HCT116 (cell line): Measurements from ENCODE around the gene RIMBP2.

Source experiments
- CEBPB ChIP-seq: IDR thresholded peaks from 2 replicates; pipeline ENCODE4 v1.6.1; 2012; ENCODE audit warnings: low read depth
- EGR1 ChIP-seq: IDR thresholded peaks from 2 replicates; pipeline ENCODE4 v1.6.1; 2012; ENCODE audit warnings: low read depth
- EZH2phosphoT487 ChIP-seq: fragments of 200-600 bp; IDR thresholded peaks from 2 replicates; pipeline ENCODE4 v1.6.1; 2018; ENCODE audit warnings: antibody characterized with exemption, borderline replicate concordance
- JUND ChIP-seq: IDR thresholded peaks from 2 replicates; pipeline ENCODE4 v1.6.1; 2012
- POLR2A ChIP-seq: IDR thresholded peaks from 2 replicates; pipeline ENCODE4 v1.7.0; 2011; ENCODE audit warnings: borderline replicate concordance; ENCODE audit not compliant: insufficient read depth, insufficient read length; ENCODE audit errors: extremely low read depth
- POLR2AphosphoS5 ChIP-seq: IDR thresholded peaks from 2 replicates; pipeline ENCODE4 v1.6.1; 2011; ENCODE audit warnings: mild to moderate bottlenecking, low read depth, low read length, moderate library complexity
- SIN3A ChIP-seq: IDR thresholded peaks from 2 replicates; pipeline ENCODE4 v1.6.1; 2012; ENCODE audit warnings: low read depth
- SP1 ChIP-seq: IDR thresholded peaks from 2 replicates; pipeline ENCODE4 v1.6.1; 2012; ENCODE audit warnings: low read depth
- TCF7L2 ChIP-seq: IDR thresholded peaks from 2 replicates; pipeline ENCODE4 v1.7.0; 2011; ENCODE audit warnings: borderline replicate concordance, inconsistent platforms; ENCODE audit not compliant: insufficient read depth, insufficient read length; ENCODE audit errors: extremely low read depth
- YY1 ChIP-seq: IDR thresholded peaks from 2 replicates; pipeline ENCODE4 v1.6.1; 2011; ENCODE audit warnings: low read length, low read depth, moderate library complexity, mild to moderate bottlenecking; ENCODE audit not compliant: insufficient replicate concordance; ENCODE audit errors: extremely low read depth
- TF ChIP-seq, protein P1 (sequence below), 3 experiments: fragments of 200-600 bp in 1 of 3; sonication (generic) in 1 of 3; IDR thresholded peaks in 2 of 3; conservative IDR thresholded peaks in 1 of 3; 2 replicates each; pipeline ENCODE4 v1.5.1; 2012 to 2017; ENCODE audit warnings: low read depth in 2 of 3, low read length in 2 of 3, antibody characterized with exemption in 1 of 3, borderline replicate concordance in 1 of 3, control low read depth in 1 of 3, mild to moderate bottlenecking in 1 of 3, mixed read lengths in 1 of 3, mixed run types in 1 of 3, moderate library complexity in 1 of 3; ENCODE audit not compliant: insufficient read depth in 1 of 3
- TF ChIP-seq, protein P2 (sequence below): IDR thresholded peaks from 2 replicates; pipeline ENCODE4 v1.6.1; 2012; ENCODE audit warnings: low read depth
- TF ChIP-seq, protein P3 (sequence below): IDR thresholded peaks from 2 replicates; pipeline ENCODE4 v1.6.1; 2012

DNA sequence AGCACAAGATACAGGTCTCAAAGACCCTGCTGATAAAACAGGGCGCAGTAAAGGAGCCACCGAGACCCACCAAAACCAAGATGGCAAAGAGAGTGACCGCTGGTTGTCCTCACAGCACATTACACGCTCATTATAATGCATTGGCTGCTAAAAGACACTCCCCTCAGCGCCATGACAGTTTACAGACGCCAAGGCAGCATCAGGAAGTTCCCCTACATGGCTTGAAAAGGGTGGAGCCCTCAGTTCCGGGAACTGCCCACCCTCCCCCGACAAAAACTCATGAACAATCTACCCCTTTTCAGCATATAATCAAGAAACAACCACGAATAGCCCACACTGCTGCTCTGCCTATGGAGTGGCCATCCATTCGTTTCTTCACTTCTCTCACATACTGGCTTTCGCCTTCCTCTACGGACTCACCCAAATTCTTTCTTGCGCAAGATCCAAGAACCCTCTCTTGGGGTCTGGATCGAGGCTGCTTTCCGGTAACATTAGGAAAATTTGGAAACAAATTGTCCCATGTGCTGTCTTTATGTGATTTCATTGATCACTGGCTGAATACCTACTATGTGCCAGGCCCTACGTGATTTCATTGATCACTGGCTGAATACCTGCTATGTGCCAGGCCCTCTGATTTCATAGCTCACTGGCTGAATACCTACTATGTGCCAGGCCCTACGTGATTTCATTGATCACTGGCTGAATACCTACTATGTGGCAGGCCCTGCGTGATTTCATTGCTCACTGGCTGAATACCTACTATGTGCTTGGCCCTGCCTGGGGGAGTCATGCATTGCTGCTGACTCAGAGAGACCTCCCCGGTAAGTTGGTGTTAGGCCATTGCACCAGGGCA is 252.1 kb downstream of the RIMBP2 start:
- TF ChIP-seq POLR2A (no peak), EGR1 (no peak), POLR2AphosphoS5 (no peak), CEBPB (no peak), EZH2phosphoT487 (no peak), JUND (no peak), TCF7L2 (no peak), SP1 (no peak), YY1 (no peak), SIN3A (no peak)
- TF ChIP-seq, protein P1, sequence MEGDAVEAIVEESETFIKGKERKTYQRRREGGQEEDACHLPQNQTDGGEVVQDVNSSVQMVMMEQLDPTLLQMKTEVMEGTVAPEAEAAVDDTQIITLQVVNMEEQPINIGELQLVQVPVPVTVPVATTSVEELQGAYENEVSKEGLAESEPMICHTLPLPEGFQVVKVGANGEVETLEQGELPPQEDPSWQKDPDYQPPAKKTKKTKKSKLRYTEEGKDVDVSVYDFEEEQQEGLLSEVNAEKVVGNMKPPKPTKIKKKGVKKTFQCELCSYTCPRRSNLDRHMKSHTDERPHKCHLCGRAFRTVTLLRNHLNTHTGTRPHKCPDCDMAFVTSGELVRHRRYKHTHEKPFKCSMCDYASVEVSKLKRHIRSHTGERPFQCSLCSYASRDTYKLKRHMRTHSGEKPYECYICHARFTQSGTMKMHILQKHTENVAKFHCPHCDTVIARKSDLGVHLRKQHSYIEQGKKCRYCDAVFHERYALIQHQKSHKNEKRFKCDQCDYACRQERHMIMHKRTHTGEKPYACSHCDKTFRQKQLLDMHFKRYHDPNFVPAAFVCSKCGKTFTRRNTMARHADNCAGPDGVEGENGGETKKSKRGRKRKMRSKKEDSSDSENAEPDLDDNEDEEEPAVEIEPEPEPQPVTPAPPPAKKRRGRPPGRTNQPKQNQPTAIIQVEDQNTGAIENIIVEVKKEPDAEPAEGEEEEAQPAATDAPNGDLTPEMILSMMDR (IDR thresholded peaks at IDR 0.05 in 2 of 3, conservative IDR thresholded peaks at IDR 0.05 in 1 of 3; ENCODE audit: borderline replicate concordance in 1 of 3, insufficient read depth in 1 of 3, low read depth in 2 of 3, low read length in 2 of 3), result no peak
- TF ChIP-seq, protein P2, sequence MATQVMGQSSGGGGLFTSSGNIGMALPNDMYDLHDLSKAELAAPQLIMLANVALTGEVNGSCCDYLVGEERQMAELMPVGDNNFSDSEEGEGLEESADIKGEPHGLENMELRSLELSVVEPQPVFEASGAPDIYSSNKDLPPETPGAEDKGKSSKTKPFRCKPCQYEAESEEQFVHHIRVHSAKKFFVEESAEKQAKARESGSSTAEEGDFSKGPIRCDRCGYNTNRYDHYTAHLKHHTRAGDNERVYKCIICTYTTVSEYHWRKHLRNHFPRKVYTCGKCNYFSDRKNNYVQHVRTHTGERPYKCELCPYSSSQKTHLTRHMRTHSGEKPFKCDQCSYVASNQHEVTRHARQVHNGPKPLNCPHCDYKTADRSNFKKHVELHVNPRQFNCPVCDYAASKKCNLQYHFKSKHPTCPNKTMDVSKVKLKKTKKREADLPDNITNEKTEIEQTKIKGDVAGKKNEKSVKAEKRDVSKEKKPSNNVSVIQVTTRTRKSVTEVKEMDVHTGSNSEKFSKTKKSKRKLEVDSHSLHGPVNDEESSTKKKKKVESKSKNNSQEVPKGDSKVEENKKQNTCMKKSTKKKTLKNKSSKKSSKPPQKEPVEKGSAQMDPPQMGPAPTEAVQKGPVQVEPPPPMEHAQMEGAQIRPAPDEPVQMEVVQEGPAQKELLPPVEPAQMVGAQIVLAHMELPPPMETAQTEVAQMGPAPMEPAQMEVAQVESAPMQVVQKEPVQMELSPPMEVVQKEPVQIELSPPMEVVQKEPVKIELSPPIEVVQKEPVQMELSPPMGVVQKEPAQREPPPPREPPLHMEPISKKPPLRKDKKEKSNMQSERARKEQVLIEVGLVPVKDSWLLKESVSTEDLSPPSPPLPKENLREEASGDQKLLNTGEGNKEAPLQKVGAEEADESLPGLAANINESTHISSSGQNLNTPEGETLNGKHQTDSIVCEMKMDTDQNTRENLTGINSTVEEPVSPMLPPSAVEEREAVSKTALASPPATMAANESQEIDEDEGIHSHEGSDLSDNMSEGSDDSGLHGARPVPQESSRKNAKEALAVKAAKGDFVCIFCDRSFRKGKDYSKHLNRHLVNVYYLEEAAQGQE, result no peak
- TF ChIP-seq, protein P3, sequence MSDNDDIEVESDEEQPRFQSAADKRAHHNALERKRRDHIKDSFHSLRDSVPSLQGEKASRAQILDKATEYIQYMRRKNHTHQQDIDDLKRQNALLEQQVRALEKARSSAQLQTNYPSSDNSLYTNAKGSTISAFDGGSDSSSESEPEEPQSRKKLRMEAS, result no peak
